ENCODE data around the gene SLC25A12. TPM values are rescaled to one million over a fixed set of nuclear protein-coding genes. Genes with fewer than 3 reads are reported as not detected.
"Not testable (repeated sequence)": the region's sequence is repeated elsewhere in the genome, so short reads cannot be mapped to it uniquely, and the experiment has no call there.

The SLC25A12 gene
- total RNA-seq, 1 donor: 23.0 TPM

GRCh38 chr2:171910494-171910893 is 16.4 kb upstream of the SLC25A12 start:
- DNase-seq (ENCODE audit: low read depth): no peak
- H3K4me3 ChIP-seq (ENCODE audit: low read depth, low read length): no peak overlapping the region
- no peak for TF ChIP-seq CTCF (IDR thresholded peaks at IDR 0.05; ENCODE audit: insufficient read depth, low read length)

- peak; percentile 51 for DNase-seq (ENCODE audit: low read depth)
- no peak overlapping the region for H3K4me3 ChIP-seq (ENCODE audit: low read depth, low read length)
- no peak for TF ChIP-seq CTCF (IDR thresholded peaks at IDR 0.05; ENCODE audit: insufficient read depth, low read length)
Observed at GRCh38 chr2:171909266-171909665, 15.2 kb upstream of the SLC25A12 start.

GRCh38 chr2:171908235-171908634 is 14.2 kb upstream of the SLC25A12 start:
- no peak for DNase-seq (ENCODE audit: low read depth)

GRCh38 chr2:171902840-171903420 is 8.9 kb upstream of the SLC25A12 start:
- H3K4me3 ChIP-seq (ENCODE audit: low read depth, low read length): no peak overlapping the region
- no peak for TF ChIP-seq CTCF (IDR thresholded peaks at IDR 0.05; ENCODE audit: insufficient read depth, low read length)
- no peak for DNase-seq (ENCODE audit: low read depth)

More at GRCh38 chr2:171908235-171908634, 14.2 kb upstream of the SLC25A12 start:
- H3K4me3 ChIP-seq (ENCODE audit: low read depth, low read length): no peak overlapping the region
- no peak for TF ChIP-seq CTCF (IDR thresholded peaks at IDR 0.05; ENCODE audit: insufficient read depth, low read length)

- not testable (repeated sequence) for H3K4me3 ChIP-seq (ENCODE audit: low read depth, low read length); DNase-seq (ENCODE audit: low read depth)
Observed at GRCh38 chr2:171899623-171900282, 5.7 kb upstream of the SLC25A12 start.

- no peak overlapping the region for H3K4me3 ChIP-seq (ENCODE audit: low read depth, low read length)
- no peak for TF ChIP-seq CTCF (IDR thresholded peaks at IDR 0.05; ENCODE audit: insufficient read depth, low read length)
- DNase-seq (ENCODE audit: low read depth): peak; percentile 34
Observed at GRCh38 chr2:171895786-171896185, 1.7 kb upstream of the SLC25A12 start.

GRCh38 chr2:171894612-171894947 is 536 bp upstream of the SLC25A12 start:
- no peak for DNase-seq (ENCODE audit: low read depth)
- TF ChIP-seq CTCF (IDR thresholded peaks at IDR 0.05; ENCODE audit: insufficient read depth, low read length): no peak
- peak overlapping the region; percentile 95 for H3K4me3 ChIP-seq (ENCODE audit: low read depth, low read length)

All from fibroblast of the aortic adventitia (primary cell).